Astrocyte (in vitro differentiated cells and primary cell): ENCODE measurements around the gene NF2. TPM values are rescaled to one million over a fixed set of nuclear protein-coding genes. Genes with fewer than 3 reads are reported as not detected.
"Not testable (repeated sequence)": the region's sequence is repeated elsewhere in the genome, so short reads cannot be mapped to it uniquely, and the experiment has no call there.

Source experiments
- DNase-seq: peaks from one replicate; pipeline ENCODE4 v3.0.0-alpha.2; 2010; ENCODE audit warnings: low read depth
- FAIRE-seq: peaks from 2 replicates; lab custom pipeline; 2011; peaks lifted over from hg19 to GRCh38; lab: Jason Lieb, UNC
- H2AFZ ChIP-seq: 2 replicates; pipeline ENCODE4 v1.6.0; 2012; ENCODE audit warnings: low read depth, low read length, inconsistent platforms
- H3K27ac ChIP-seq: 2 replicates; pipeline ENCODE4 v1.5.1; 2011; ENCODE audit warnings: low read depth, low read length, inconsistent platforms
- H3K27me3 ChIP-seq: 2 replicates; pipeline ENCODE4 v1.6.0; 2011; ENCODE audit warnings: low read length, inconsistent platforms; ENCODE audit not compliant: insufficient read depth
- H3K36me3 ChIP-seq: 2 replicates; pipeline ENCODE4 v1.5.1; 2011; ENCODE audit warnings: low read length, inconsistent platforms; ENCODE audit not compliant: insufficient read depth
- H3K4me1 ChIP-seq: 2 replicates; pipeline ENCODE4 v1.5.1; 2011; ENCODE audit warnings: low read length, inconsistent platforms; ENCODE audit not compliant: insufficient read depth
- H3K4me2 ChIP-seq: 2 replicates; pipeline ENCODE4 v1.6.0; 2012; ENCODE audit warnings: low read length, inconsistent platforms
- H3K4me3 ChIP-seq: 2 replicates; pipeline ENCODE4 v1.5.1; 2011; ENCODE audit warnings: low read depth, mild to moderate bottlenecking, low read length, inconsistent platforms; ENCODE audit not compliant: insufficient read depth
- H3K79me2 ChIP-seq: 2 replicates; pipeline ENCODE4 v1.6.0; 2012; ENCODE audit warnings: mild to moderate bottlenecking, low read length, inconsistent platforms; ENCODE audit not compliant: insufficient read depth
- H3K9ac ChIP-seq: 2 replicates; pipeline ENCODE4 v1.6.0; 2012; ENCODE audit warnings: mild to moderate bottlenecking, low read length, inconsistent platforms
- H3K9me3 ChIP-seq: 2 replicates; pipeline ENCODE4 v1.5.1; 2012; ENCODE audit warnings: low read depth, mild to moderate bottlenecking, low read length, inconsistent platforms; ENCODE audit not compliant: insufficient read depth
- H4K20me1 ChIP-seq: 2 replicates; pipeline ENCODE4 v1.6.0; 2012; ENCODE audit warnings: low read length, inconsistent platforms; ENCODE audit not compliant: insufficient read depth
- H3K27ac Mint-ChIP-seq: one replicate; pipeline ENCODE4 v1.8.0; 2021; ENCODE audit warnings: mild to moderate bottlenecking, mixed read lengths; ENCODE audit not compliant: unreplicated experiment
- H3K27me3 Mint-ChIP-seq: one replicate; pipeline ENCODE4 v1.8.0; 2021; ENCODE audit warnings: low read depth, mixed read lengths; ENCODE audit not compliant: unreplicated experiment
- H3K36me3 Mint-ChIP-seq: one replicate; pipeline ENCODE4 v1.8.0; 2021; ENCODE audit warnings: low read depth, mixed read lengths; ENCODE audit not compliant: unreplicated experiment
- H3K4me1 Mint-ChIP-seq: one replicate; pipeline ENCODE4 v1.8.0; 2021; ENCODE audit warnings: low read depth, mixed read lengths; ENCODE audit not compliant: unreplicated experiment
- H3K4me3 Mint-ChIP-seq: one replicate; pipeline ENCODE4 v1.8.0; 2021; ENCODE audit warnings: mild to moderate bottlenecking, moderate library complexity, mixed read lengths; ENCODE audit not compliant: unreplicated experiment
- H3K9me3 Mint-ChIP-seq: one replicate; pipeline ENCODE4 v1.8.0; 2021; ENCODE audit warnings: mild to moderate bottlenecking, mixed read lengths; ENCODE audit not compliant: unreplicated experiment
- EZH2 ChIP-seq: IDR thresholded peaks from 2 replicates; pipeline ENCODE4 v1.6.1; 2012; ENCODE audit warnings: mild to moderate bottlenecking, low read length, inconsistent platforms; ENCODE audit not compliant: insufficient read depth
- total RNA-seq: library from RNA; stranded (reverse); gene quantifications from 2 replicates; pipeline ENCODE4 v1.2.1, GENCODE V29; 2021
- TF ChIP-seq, protein P1 (sequence below): IDR thresholded peaks from 2 replicates; pipeline ENCODE4 v1.5.1; 2011; ENCODE audit warnings: low read depth, mild to moderate bottlenecking, inconsistent platforms, low read length, moderate library complexity; ENCODE audit not compliant: insufficient read depth

Gene NF2
- total RNA-seq, 1 donor from 2014 or later = 93.4 TPM

DNA sequence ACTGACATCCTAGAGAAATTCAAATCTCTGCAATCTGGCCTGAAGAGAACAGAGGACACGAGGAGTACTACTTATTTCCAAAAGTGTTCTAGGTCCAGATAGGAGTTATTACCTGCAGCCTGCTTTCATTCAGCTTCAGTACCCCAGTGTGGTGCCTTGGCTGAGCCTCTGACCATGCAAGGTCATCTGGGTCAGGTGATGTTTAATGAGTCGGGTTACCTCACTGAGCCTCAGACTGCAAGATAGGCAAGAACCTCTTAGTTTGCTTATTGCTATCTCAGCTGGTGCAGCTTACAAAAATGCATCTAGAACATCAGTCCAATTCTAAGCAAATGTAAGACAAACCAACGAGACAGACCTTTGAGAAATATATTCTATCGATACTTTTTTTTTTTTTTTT is 9.5 kb upstream of the NF2 start:
- H3K27ac Mint-ChIP-seq = no peak overlapping the region
- Histone ChIP-seq H2AFZ (no peak overlapping the region), H3K27me3 (no peaks in the 10 kb centered on the region), H3K9ac (no peak overlapping the region), H4K20me1 (no peaks in the 10 kb centered on the region), H3K4me3 (no peak overlapping the region), H3K4me2 (no peak overlapping the region), H3K9me3 (no peaks in the 10 kb centered on the region), H3K27ac (no peak overlapping the region), H3K36me3 (no peaks in the 10 kb centered on the region), H3K79me2 (no peaks in the 10 kb centered on the region), H3K4me1 (no peaks in the 10 kb centered on the region)
- no peaks in the 10 kb centered on the region for H3K36me3 Mint-ChIP-seq
- H3K9me3 Mint-ChIP-seq = peaks cover 5% of the 10 kb centered on the region
- H3K4me3 Mint-ChIP-seq = no peak overlapping the region
- no peak for TF ChIP-seq EZH2
- TF ChIP-seq, protein P1, sequence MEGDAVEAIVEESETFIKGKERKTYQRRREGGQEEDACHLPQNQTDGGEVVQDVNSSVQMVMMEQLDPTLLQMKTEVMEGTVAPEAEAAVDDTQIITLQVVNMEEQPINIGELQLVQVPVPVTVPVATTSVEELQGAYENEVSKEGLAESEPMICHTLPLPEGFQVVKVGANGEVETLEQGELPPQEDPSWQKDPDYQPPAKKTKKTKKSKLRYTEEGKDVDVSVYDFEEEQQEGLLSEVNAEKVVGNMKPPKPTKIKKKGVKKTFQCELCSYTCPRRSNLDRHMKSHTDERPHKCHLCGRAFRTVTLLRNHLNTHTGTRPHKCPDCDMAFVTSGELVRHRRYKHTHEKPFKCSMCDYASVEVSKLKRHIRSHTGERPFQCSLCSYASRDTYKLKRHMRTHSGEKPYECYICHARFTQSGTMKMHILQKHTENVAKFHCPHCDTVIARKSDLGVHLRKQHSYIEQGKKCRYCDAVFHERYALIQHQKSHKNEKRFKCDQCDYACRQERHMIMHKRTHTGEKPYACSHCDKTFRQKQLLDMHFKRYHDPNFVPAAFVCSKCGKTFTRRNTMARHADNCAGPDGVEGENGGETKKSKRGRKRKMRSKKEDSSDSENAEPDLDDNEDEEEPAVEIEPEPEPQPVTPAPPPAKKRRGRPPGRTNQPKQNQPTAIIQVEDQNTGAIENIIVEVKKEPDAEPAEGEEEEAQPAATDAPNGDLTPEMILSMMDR = no peak
- no peaks in the 10 kb centered on the region for H3K27me3 Mint-ChIP-seq
- no peaks in the 10 kb centered on the region for H3K4me1 Mint-ChIP-seq
- DNase-seq (no peak), FAIRE-seq (no peak)

DNA sequence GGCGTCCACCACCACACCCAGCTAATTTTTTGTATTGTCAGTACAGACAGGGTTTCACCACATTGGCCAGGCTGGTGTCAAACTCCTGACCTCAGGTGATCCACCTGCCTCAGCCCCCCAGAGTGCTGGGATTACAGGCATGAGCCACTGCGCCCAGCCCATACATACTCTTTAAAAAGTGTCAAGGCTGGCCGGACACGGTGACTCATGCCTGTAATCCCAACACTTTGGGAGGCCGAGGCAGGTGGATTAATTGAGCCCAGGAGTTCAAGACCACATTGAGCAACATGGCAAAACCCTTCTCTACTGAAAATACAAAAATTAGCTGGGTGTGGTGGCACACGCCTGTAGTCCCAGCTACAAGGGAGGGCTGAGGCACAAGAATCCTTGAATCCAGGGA is 9.0 kb upstream of the NF2 start:
- H3K27me3 Mint-ChIP-seq, H3K9ac ChIP-seq, H3K4me3 Mint-ChIP-seq, H3K9me3 ChIP-seq, H3K36me3 ChIP-seq, H3K4me3 ChIP-seq, DNase-seq, H2AFZ ChIP-seq, H3K27me3 ChIP-seq, H3K27ac ChIP-seq, H3K36me3 Mint-ChIP-seq, H4K20me1 ChIP-seq, H3K9me3 Mint-ChIP-seq, H3K4me1 Mint-ChIP-seq, H3K4me2 ChIP-seq, H3K27ac Mint-ChIP-seq, H3K4me1 ChIP-seq, H3K79me2 ChIP-seq, FAIRE-seq: not testable (repeated sequence)

DNA sequence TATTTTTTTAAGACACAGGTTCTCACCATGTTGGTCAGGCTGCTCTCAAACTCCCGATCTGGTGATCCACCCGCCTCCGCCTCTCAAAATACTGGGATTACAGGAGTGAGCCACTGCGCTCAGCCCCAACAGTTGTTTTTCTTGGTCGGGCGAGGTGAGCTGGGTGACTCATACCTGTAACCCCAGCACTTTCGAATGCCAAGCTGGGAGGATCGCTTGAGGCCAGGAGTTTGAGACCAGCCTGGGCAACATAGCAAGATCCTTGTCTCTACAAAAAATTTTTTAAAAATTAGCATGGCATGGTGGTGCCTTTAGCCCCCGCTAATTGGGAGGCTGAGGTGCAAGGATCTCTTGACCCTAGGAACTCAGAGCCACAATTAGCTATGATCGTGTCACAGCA is 7.0 kb upstream of the NF2 start:
- FAIRE-seq = no peak
- peaks cover 5% of the 10 kb centered on the region for H3K9me3 Mint-ChIP-seq
- TF ChIP-seq, protein P1 = no peak
- no peak for TF ChIP-seq EZH2
- Histone ChIP-seq H3K27me3 (no peaks in the 10 kb centered on the region), H3K4me2 (no peak overlapping the region), H3K27ac (no peak overlapping the region), H4K20me1 (no peaks in the 10 kb centered on the region), H3K79me2 (no peaks in the 10 kb centered on the region), H3K9me3 (no peaks in the 10 kb centered on the region), H3K9ac (no peak overlapping the region), H2AFZ (no peak overlapping the region), H3K4me1 (no peaks in the 10 kb centered on the region), H3K4me3 (no peak overlapping the region), H3K36me3 (no peaks in the 10 kb centered on the region)
- no peaks in the 10 kb centered on the region for H3K36me3 Mint-ChIP-seq
- no peak overlapping the region for H3K4me3 Mint-ChIP-seq
- H3K27me3 Mint-ChIP-seq = no peaks in the 10 kb centered on the region
- DNase-seq = no peak
- H3K27ac Mint-ChIP-seq = no peak overlapping the region
- no peaks in the 10 kb centered on the region for H3K4me1 Mint-ChIP-seq

DNA sequence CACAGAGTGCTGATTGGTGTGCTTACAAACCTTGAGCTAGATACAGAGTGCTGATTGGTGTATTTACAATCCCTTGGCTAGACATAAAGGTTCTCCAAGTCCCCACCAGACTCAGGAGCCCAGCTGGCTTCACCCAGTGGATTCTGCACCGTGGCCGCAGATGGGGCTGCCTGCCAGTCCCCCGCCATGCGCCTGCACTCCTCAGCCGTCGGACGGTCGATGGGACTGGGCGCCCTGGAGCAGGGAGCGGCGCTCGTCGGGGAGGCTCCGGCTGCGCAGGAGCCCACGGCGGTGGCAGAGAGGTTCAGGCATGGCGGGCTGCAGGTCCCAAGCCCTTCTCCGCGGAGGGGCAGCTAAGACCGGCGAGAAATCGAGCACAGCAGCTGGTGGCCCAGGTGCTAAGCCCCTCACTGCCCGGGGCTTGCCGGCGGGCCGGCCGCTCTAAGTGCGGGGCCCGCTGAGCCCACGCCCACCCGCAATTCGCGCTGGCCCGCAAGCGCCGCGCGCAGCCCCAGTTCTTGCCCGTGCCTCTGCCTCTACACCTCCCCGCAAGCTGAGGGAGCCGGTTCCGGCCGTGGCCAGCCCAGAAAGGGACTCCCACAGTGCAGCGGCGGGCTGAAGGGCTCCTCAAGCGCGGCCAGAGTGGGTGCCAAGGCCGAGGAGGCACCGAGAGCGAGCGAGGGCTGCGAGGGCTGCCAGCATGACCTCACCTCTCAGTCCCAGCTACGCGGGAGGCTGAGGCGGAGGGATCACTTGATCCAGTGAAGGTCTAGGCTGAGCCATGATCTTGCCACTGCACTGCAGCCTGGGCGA is 5.4 kb upstream of the NF2 start:
- not testable (repeated sequence) for H3K9ac ChIP-seq, H3K36me3 ChIP-seq, H2AFZ ChIP-seq, H3K27ac Mint-ChIP-seq, H3K27ac ChIP-seq, DNase-seq, H3K79me2 ChIP-seq, H3K4me3 Mint-ChIP-seq, H3K27me3 ChIP-seq, H3K9me3 ChIP-seq, H3K4me3 ChIP-seq, H3K4me2 ChIP-seq, FAIRE-seq, H4K20me1 ChIP-seq, H3K4me1 Mint-ChIP-seq, H3K36me3 Mint-ChIP-seq, H3K9me3 Mint-ChIP-seq, H3K4me1 ChIP-seq, H3K27me3 Mint-ChIP-seq
